GM12874 (cell line): Measurements from ENCODE around the gene PTGES2.

Source experiments
- TF ChIP-seq, protein P1 (sequence below): IDR thresholded peaks from 2 replicates; pipeline ENCODE4 v1.5.1; 2011; ENCODE audit warnings: low read depth, mild to moderate bottlenecking, control low read depth, low read length, moderate library complexity; ENCODE audit not compliant: insufficient read depth

The PTGES2 gene

DNA sequence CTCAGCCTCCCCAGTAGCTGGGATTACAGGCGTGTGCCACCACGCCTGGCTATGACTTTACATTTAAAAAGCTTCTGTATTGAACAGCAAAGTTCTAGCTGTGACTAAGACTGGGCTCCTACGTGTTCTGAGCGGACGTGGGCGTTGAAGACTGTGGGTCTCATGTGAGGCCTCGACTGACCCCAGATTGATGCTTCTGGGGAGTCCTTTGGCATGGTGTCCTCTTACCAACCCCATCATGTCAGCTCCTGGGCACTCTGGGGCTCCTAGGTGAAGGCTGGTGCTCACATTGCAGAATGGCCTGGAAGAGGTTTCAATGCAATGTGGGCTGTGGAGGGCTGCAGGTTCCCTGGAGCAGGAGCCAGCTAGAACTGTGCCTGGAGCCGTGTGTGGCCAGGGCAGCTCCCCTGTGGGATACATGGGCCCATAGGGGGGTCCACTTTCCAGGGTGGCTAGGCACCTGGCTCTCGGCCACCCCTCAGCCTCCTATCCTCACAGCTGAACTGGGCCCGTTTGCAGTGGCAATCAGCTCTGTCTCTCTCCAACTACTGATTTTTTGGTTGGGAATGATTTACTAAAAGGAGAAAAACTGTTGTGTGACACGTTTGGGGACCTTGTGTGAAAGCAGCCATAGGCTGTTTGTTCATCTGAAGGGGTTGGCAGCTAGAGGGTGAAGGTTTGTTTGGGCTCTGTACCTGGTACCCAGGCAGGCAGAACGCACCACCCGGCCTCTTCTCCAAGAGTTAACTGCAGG, 29.8 kb downstream of the PTGES2 start:
- TF ChIP-seq, protein P1, sequence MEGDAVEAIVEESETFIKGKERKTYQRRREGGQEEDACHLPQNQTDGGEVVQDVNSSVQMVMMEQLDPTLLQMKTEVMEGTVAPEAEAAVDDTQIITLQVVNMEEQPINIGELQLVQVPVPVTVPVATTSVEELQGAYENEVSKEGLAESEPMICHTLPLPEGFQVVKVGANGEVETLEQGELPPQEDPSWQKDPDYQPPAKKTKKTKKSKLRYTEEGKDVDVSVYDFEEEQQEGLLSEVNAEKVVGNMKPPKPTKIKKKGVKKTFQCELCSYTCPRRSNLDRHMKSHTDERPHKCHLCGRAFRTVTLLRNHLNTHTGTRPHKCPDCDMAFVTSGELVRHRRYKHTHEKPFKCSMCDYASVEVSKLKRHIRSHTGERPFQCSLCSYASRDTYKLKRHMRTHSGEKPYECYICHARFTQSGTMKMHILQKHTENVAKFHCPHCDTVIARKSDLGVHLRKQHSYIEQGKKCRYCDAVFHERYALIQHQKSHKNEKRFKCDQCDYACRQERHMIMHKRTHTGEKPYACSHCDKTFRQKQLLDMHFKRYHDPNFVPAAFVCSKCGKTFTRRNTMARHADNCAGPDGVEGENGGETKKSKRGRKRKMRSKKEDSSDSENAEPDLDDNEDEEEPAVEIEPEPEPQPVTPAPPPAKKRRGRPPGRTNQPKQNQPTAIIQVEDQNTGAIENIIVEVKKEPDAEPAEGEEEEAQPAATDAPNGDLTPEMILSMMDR = no peak

DNA sequence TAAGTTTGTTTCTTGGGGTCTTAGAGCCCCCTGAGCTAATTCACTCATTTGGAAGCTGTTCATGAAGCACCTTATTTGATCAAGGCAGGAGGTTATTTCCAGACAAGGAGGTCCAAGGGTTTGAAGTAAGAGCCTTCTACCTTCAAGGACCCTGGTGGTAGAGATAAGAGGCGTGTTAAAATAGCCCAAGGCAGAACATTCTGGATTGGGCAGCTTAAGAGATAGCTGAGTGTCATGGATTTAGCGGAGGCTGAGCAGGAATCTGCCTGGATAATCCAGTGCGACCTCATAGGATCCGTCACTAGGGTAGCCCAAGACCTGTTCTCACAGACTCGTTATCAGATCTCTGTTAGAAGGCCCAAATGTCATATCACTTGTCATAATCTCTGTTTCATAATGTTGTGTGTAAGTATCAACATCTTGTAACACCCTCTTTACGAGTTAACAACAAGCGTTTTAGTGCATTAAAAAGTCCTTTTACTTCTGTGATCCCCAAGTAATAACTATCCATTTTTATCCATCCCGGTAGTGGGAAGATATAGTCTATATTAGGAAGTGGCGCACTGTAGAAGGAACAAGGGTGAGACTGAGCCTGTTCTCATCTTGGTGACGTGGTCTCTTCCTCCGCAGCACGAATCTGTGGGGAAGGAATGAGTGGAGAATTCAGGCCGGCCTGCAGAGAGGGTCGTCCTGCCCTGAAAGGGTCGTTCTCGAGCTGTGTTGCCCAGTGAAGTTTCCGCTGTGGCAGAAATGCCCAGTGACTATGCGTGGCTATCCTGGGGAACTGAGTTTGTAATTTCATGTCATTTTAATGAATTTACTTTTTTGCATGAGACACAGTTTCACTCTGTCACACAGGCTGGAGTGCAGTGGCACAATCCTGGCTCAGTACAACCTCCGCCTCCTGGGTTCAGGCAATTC, 30.7 kb downstream of the PTGES2 start:
- TF ChIP-seq, protein P1 = no peak

DNA sequence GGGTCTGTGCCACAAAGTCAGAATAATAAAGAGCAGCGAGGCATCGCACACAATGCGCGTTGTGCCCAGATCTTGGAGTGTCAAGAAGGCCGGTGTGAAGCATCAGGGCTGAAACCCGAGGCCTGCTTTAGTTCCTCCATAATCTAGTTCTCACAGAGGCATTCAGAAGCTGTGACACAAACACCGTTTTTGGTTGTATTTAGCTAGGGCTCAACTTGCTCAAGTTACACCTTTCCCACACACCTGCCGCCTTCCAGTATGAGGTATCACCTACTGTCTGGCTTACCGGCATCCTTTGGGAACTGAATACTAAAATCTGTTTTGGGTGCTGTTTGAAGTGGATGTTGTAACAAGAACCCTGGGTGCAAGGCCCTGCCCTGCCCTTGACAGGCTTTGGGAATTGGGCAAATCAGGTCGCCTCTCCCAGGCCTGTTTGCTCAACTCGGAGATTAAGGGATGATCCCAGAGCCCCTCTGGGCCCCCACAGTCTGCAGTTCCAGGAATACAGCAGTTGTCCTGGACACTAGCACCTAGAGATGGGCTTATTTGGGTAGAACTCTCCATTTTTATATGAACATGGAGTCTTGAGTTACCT, 32.5 kb downstream of the PTGES2 start:
- TF ChIP-seq, protein P1 = no peak

DNA sequence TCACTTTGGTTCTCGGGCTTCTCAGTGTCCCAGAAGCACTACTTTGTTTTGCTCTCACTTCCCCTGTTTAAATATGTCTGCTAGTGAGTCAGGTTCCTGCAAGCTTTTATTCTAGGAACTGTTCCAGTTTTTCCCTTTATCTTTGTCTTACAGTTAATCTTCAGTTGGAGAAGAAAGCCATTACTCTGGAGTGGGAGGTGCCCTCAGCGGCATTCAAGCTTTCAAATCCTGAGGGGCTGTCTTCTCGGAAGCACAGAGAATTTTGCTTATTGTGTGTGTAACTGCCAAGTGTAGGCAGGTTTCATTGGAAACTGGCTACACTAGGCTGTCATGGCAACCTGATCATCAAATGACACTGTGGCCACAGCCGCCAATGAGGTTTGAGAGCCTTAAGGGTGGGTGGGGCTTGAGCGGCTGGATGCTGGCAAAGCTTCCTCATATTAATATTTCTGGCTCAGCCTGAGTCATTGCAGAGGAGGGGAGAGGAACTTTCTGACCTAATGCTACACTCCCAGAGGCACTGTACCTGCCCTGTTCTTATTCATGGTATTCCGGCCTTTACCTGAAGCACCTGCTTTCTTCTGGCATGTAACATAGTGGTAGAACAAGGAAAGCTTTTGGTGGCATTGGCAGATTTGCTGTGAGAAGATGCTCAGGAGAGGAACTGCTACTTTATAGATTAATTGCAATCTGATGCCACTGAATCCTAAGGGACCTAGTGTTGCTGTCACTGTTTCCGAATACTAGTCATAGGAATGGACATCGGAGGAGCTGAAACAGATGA, 33.2 kb downstream of the PTGES2 start:
- TF ChIP-seq, protein P1 = no peak

DNA sequence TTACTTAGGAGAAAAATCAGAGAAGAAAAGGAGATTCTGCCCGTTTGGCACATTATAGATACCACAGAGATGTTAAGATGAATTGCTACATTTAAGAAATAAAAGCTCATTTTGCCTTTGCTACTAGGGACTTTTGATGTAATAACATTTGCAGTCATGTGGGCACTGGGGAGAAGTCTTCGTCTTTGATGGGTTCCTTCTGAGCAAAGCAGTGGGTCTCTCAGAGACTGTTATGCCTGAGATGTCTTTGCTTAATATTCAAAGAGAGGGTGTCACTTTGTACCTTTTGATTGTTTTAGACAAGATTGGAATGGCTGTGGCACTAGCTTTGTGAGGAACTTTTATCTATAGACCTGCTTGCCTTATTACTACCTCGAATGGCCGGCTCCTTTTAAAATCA, 34.5 kb downstream of the PTGES2 start:
- TF ChIP-seq, protein P1 = no peak

DNA sequence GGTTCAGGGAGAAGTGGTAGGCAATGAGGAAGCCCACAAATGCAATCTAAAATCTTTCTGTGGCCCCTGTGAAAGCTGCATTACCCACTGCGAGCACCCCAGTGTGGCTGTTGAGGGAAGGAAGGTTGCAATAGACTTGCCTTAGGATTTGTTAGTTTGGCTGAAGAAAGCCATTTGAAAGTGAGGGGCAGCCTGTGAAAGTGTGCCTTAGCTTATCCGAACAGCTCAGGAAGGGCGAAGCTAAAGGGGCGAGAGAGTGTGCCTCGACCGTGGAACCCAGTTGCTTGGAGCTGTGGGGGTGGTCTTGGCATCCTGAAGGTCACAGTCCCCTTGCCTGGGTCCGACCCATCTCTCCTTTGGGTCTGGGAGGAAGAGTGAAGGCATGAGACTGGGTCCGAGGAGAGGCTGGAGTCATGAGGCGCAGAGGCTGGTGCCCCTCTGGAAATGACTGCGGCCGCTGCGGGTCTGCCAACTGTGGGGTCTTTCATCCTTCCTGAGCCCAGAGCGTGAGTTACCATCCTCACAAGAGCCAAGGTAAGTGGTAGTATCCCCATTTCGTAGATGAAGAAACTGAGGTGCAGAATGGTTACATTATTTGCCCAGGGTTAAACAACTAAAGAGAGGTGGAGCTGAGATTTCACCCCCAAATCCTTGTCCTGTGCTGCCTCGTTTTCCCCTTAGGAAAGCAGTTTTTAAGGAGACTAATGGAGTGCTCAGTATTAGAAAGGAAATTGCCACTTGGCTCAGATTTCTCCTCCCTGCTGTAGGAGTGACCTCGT, 35.1 kb downstream of the PTGES2 start:
- TF ChIP-seq, protein P1 = no peak
